Measurements from ENCODE around the gene ZNF143. TPM values are rescaled to one million over a fixed set of nuclear protein-coding genes. Genes with fewer than 3 reads are reported as not detected.

Gene ZNF143
- total and polyA plus RNA-seq, 2 of the 13 experiments (the other 11 are each of a cell fraction or from before 2014, with no cell fraction given): 22.4 to 35.6 TPM

GRCh38 chr11:9568854-9569587, 108.2 kb downstream of the ZNF143 start (continued):
- TF ChIP-seq GRHL1 (CRISPR knock-in tag; conservative IDR thresholded peaks at IDR 0.05) (no peak), PHF20 (CRISPR knock-in tag; IDR thresholded peaks at IDR 0.05) (no peak), JUNB (CRISPR knock-in tag; IDR thresholded peaks at IDR 0.05; ENCODE audit: borderline replicate concordance) (peak; percentile 32; the same call in 1 of the 2 replicates), ZNF547 (CRISPR knock-in tag; IDR thresholded peaks at IDR 0.05) (no peak), POLR2A (IDR thresholded peaks at IDR 0.05; ENCODE audit: insufficient read depth in 1 of 2, low read depth in 2 of 2, low read length in 2 of 2) (peak; percentile 60 to 83; a peak in 1 of 4 replicates), YY1 (IDR thresholded peaks at IDR 0.05; ENCODE audit: insufficient read depth, insufficient replicate concordance, low read depth, low read length) (no peak), WIZ (CRISPR knock-in tag; IDR thresholded peaks at IDR 0.05) (no peak), YEATS4 (CRISPR knock-in tag; IDR thresholded peaks at IDR 0.05; ENCODE audit: borderline replicate concordance) (peak; percentile 90), PPARG (CRISPR knock-in tag; conservative IDR thresholded peaks at IDR 0.05) (peak; percentile 38; the same call in 1 of the 2 replicates), GABPA (IDR thresholded peaks at IDR 0.05; ENCODE audit: low read depth, low read length) (no peak), GABPA (CRISPR knock-in tag; IDR thresholded peaks at IDR 0.05; ENCODE audit: low read depth) (peak; percentile 57), TSC22D2 (CRISPR knock-in tag; IDR thresholded peaks at IDR 0.05; ENCODE audit: borderline replicate concordance) (peak; percentile 67; the same call in 1 of the 2 replicates), FOXC1 (CRISPR knock-in tag; IDR thresholded peaks at IDR 0.05; ENCODE audit: borderline replicate concordance) (no peak), HDAC1 (CRISPR knock-in tag; IDR thresholded peaks at IDR 0.05) (peak; percentile 91), CEBPG (CRISPR knock-in tag; IDR thresholded peaks at IDR 0.05) (peak; percentile 78), MAF1 (CRISPR knock-in tag; IDR thresholded peaks at IDR 0.05; ENCODE audit: borderline replicate concordance) (no peak), ZNF18 (CRISPR knock-in tag; IDR thresholded peaks at IDR 0.05; ENCODE audit: insufficient replicate concordance) (peak; percentile 74), ZNF275 (CRISPR knock-in tag; IDR thresholded peaks at IDR 0.05; ENCODE audit: borderline replicate concordance) (no peak), TFDP1 (CRISPR knock-in tag; IDR thresholded peaks at IDR 0.05; ENCODE audit: borderline replicate concordance) (peak; percentile 48), CREM (IDR thresholded peaks at IDR 0.05) (peak; percentile 79), CREM (CRISPR knock-in tag; IDR thresholded peaks at IDR 0.05) (no peak), SOX6 (IDR thresholded peaks at IDR 0.05) (no peak), SOX6 (CRISPR knock-in tag; IDR thresholded peaks at IDR 0.05) (peak; percentile 74)
